ENCODE results near the gene ROBO4. TPM values are rescaled to one million over a fixed set of nuclear protein-coding genes. Genes with fewer than 3 reads are reported as not detected.
A peak's percentile ranks its signal among the peaks of the same experiment; 100 is the strongest.

The ROBO4 gene
- total RNA-seq, 1 donor, result 3.3 TPM

GRCh38 chr11:124865181-124865901, 32.3 kb downstream of the ROBO4 start, which contains the start of gene ROBO3:
Gene ROBO3 (plus strand): TSS chr11:124865432. CDS start chr11:124865578, 146 bp downstream.
- no peak for DNase-seq (ENCODE audit: low read depth)
- TF ChIP-seq CTCF (IDR thresholded peaks at IDR 0.05; ENCODE audit: insufficient read depth, low read length), result no peak
- peak within 1 kb of the TSS; percentile 19 for H3K4me3 ChIP-seq (ENCODE audit: low read depth, low read length)

- no peak for DNase-seq (ENCODE audit: low read depth)
- no peak for TF ChIP-seq CTCF (IDR thresholded peaks at IDR 0.05; ENCODE audit: insufficient read depth, low read length)
- H3K4me3 ChIP-seq (ENCODE audit: low read depth, low read length), result no peak overlapping the region
These were observed 32.8 kb downstream of the ROBO4 start for GRCh38 chr11:124864892-124865180.

GRCh38 chr11:124864176-124864891, 33.3 kb downstream of the ROBO4 start:
- DNase-seq (ENCODE audit: low read depth), result no peak
- no peak for TF ChIP-seq CTCF (IDR thresholded peaks at IDR 0.05; ENCODE audit: insufficient read depth, low read length)
- no peak overlapping the region for H3K4me3 ChIP-seq (ENCODE audit: low read depth, low read length)

- no peak overlapping the region for H3K4me3 ChIP-seq (ENCODE audit: low read depth, low read length)
- TF ChIP-seq CTCF (IDR thresholded peaks at IDR 0.05; ENCODE audit: insufficient read depth, low read length), result no peak
- no peak for DNase-seq (ENCODE audit: low read depth)
These were observed 33.9 kb downstream of the ROBO4 start for GRCh38 chr11:124863826-124864165.

- peak overlapping the region; percentile 52 for H3K4me3 ChIP-seq (ENCODE audit: low read depth, low read length)
- DNase-seq (ENCODE audit: low read depth), result peak; percentile 44
- TF ChIP-seq CTCF (IDR thresholded peaks at IDR 0.05; ENCODE audit: insufficient read depth, low read length), result no peak
These were observed 34.4 kb downstream of the ROBO4 start for GRCh38 chr11:124863137-124863825.

GRCh38 chr11:124861670-124862069, 36.0 kb downstream of the ROBO4 start:
- no peak for DNase-seq (ENCODE audit: low read depth)
- H3K4me3 ChIP-seq (ENCODE audit: low read depth, low read length), result no peak overlapping the region
- TF ChIP-seq CTCF (IDR thresholded peaks at IDR 0.05; ENCODE audit: insufficient read depth, low read length), result no peak

Data from fibroblast of the aortic adventitia (primary cell).